ENCODE results near the gene TAF1A.

GRCh38 chr1:222525951-222526350 lies 63.8 kb downstream of the TAF1A start:
- no peak for TF ChIP-seq CTCF (IDR thresholded peaks at IDR 0.05)
- TF ChIP-seq POLR2A (IDR thresholded peaks at IDR 0.05), result no peak
